ENCODE measurements around the gene CHD5. TPM values are rescaled to one million over a fixed set of nuclear protein-coding genes. Genes with fewer than 3 reads are reported as not detected.

Gene CHD5
- total RNA-seq, 2 donors from 2014 or later, result under 0.01 to 2.1 TPM

DNA sequence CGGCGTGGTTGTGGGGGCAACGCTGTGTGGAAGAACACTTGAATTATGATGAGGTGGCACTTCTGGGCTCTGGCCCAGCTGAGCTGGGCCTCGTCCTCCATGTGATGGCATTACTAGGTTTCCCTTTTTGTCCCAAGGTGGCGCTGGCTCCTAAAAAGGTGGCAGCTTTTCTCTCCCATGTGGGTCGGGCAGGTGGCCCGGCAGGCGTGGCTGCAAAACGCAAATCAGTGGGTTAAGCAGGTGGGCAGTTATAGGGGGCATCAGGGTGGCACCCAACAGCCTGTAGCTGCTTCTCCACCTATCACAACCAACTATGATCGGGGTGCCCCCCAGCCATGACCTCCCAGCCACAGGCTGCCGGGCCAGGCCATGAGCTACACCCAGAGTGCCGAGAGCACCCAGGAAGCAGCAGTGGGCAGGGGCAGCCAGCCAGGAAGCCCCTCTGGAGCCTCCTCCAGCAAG is 74.9 kb downstream of the CHD5 start:
- no peaks in the 10 kb centered on the region for H3K9me3 ChIP-seq
- no peak for ATAC-seq
- DNase-seq, result peak in 1 of 4 donors; percentile 3
- TF ChIP-seq, protein P1, sequence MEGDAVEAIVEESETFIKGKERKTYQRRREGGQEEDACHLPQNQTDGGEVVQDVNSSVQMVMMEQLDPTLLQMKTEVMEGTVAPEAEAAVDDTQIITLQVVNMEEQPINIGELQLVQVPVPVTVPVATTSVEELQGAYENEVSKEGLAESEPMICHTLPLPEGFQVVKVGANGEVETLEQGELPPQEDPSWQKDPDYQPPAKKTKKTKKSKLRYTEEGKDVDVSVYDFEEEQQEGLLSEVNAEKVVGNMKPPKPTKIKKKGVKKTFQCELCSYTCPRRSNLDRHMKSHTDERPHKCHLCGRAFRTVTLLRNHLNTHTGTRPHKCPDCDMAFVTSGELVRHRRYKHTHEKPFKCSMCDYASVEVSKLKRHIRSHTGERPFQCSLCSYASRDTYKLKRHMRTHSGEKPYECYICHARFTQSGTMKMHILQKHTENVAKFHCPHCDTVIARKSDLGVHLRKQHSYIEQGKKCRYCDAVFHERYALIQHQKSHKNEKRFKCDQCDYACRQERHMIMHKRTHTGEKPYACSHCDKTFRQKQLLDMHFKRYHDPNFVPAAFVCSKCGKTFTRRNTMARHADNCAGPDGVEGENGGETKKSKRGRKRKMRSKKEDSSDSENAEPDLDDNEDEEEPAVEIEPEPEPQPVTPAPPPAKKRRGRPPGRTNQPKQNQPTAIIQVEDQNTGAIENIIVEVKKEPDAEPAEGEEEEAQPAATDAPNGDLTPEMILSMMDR (IDR thresholded peaks at IDR 0.05), result no peak
- no peak for TF ChIP-seq POLR2A (IDR thresholded peaks at IDR 0.05)
- no peaks in the 10 kb centered on the region for H3K36me3 ChIP-seq (replicated peaks in 1 of 2; ENCODE audit: insufficient read depth in 1 of 2, low read depth in 2 of 2)
- H3K4me1 ChIP-seq, result no peaks in the 10 kb centered on the region
- H3K4me3 ChIP-seq, result no peak overlapping the region
- H3K27me3 ChIP-seq, result peaks cover 0 to 3% of the 10 kb centered on the region in 2 donors
- H3K27ac ChIP-seq, result no peak overlapping the region
- 38 to 44% methylated on average over 9 to 10 of the region's 12 CpGs for WGBS, 2 donors
- intact Hi-C loops (cut with DNase I), result no loop called here

DNA sequence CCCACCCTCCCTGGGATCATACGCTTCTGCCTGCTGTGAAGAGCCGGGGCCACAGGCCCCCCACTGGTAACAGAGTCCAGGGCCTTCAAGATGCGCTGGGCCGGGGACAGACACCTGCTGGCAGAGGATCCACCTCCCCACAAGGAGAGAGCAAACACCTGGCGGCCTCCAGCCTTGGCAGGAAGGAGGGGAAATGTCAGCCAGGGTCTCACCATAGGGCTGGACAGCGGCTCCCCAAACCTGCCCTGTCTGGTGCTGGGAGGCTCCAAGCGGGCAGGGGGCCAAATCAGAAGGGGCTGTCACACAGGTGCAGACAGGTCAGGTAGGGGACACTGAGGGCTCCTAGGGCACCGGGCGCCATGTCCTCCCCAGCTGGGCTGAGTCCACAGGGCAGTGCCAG is 75.5 kb downstream of the CHD5 start:
- TF ChIP-seq, protein P1 (IDR thresholded peaks at IDR 0.05), result no peak
- TF ChIP-seq POLR2A (IDR thresholded peaks at IDR 0.05), result no peak
- Histone ChIP-seq H3K36me3 (replicated peaks in 1 of 2; ENCODE audit: insufficient read depth in 1 of 2, low read depth in 2 of 2) (no peaks in the 10 kb centered on the region), H3K4me1 (no peaks in the 10 kb centered on the region), H3K4me3 (no peak overlapping the region), H3K27me3 (peaks cover 0 to 3% of the 10 kb centered on the region in 2 donors), H3K9me3 (no peaks in the 10 kb centered on the region), H3K27ac (no peak overlapping the region)
- ATAC-seq (no peak), DNase-seq (peak in 1 of 4 donors; percentile 4)
- WGBS, 2 donors, result 63 to 65% methylated on average over 2 to 8 of the region's 9 CpGs
- intact Hi-C loops (cut with DNase I), result no loop called here

DNA sequence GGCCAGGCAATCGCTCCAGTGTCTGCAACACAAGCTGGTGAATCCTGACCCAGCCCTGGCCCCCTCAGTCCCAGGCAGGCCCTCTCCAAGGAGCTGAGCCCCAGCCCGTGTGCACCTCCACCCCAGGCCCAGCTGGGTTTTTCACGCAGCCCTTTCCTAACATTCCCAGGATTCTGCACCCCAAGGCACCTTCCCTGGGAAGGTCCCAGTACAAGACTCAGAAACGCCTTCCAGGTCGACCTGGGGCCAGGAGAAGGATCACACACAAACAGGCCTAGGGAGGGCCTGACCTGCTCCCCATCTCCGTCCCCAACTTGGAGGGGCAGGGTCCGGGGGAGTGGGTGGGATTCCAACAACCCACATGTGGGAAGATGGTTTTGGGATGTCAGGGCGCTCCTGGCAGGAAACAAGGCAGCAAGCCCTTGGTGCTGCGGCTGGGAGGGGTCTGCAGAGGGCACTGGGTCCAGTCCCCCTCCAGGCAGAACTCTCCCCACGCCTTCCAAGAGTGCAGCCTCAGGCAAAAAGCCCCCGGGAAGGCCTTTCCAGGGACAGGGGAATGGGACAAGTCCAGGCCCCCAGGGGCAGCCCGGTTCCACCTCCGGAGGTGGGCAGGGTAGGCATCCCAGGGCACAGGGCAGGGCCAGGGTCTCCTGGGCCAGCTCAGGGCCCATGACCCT is 76.1 kb downstream of the CHD5 start:
- DNase-seq (peak in 1 of 4 donors; percentile 2), ATAC-seq (no peak)
- Histone ChIP-seq H3K27me3 (peaks cover 0 to 3% of the 10 kb centered on the region in 2 donors), H3K36me3 (replicated peaks in 1 of 2; ENCODE audit: insufficient read depth in 1 of 2, low read depth in 2 of 2) (no peaks in the 10 kb centered on the region), H3K27ac (no peak overlapping the region), H3K4me1 (no peaks in the 10 kb centered on the region), H3K4me3 (no peak overlapping the region), H3K9me3 (no peaks in the 10 kb centered on the region)
- TF ChIP-seq POLR2A (IDR thresholded peaks at IDR 0.05), result no peak
- TF ChIP-seq, protein P1 (IDR thresholded peaks at IDR 0.05), result no peak
- WGBS, 2 donors, result 51% methylated on average over 11 of the region's 13 CpGs; no CpG with 5 or more reads in 1 of the 2 donors
- intact Hi-C loops (cut with DNase I), result no loop called here

DNA sequence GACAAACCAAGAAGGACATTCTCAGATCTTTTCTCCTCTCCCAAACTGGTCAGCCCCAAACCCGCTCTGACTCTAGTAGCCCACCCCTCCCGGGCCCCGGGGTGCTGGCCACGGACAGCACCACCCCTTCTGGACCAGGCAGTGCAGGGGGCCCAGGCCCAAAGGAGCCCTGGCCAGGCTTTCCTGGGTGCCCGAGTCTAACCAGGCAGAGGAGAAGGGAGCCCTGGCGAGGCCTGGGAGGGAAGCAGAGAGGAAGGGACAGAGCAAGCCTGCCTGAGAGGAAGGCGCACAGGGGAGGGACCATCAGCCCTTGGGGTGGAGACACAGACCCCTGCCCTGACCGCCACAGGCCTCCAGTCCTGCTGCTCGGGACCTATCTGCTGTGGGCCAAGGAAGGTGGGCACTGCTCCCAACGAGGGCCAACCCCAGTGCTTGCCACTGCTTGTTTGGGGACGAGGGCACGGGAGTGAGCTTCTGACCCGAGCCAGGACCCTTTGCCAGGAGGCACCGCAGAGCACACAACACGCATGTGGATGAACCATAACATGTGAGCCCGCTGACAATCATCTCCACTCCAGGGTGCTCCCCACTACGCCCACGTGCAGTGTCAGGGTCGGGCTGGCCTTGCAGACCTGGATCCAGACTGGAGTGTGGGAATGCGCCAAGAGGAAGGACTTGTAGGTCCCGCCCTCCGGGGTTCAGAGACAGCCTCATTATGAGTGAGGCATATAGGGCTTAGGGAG is 76.8 kb downstream of the CHD5 start:
- no peak for ATAC-seq
- 40 to 59% methylated on average over 5 to 22 of the region's 22 CpGs for WGBS, 2 donors
- H3K27ac ChIP-seq, result no peak overlapping the region
- H3K9me3 ChIP-seq, result no peaks in the 10 kb centered on the region
- peak in 1 of 4 donors; percentile 6 for DNase-seq
- peaks cover 0 to 3% of the 10 kb centered on the region in 2 donors for H3K27me3 ChIP-seq
- intact Hi-C loops (cut with DNase I), result no loop called here
- TF ChIP-seq, protein P1 (IDR thresholded peaks at IDR 0.05), result no peak
- H3K36me3 ChIP-seq (replicated peaks in 1 of 2; ENCODE audit: insufficient read depth in 1 of 2, low read depth in 2 of 2), result no peaks in the 10 kb centered on the region
- no peak overlapping the region for H3K4me3 ChIP-seq
- no peaks in the 10 kb centered on the region for H3K4me1 ChIP-seq
